Nephron (organoid): ENCODE data around the gene NEGR1.

Experiments used
- H3K27ac Mint-ChIP-seq, 3 experiments: 2 replicates each; pipeline ENCODE4 v1.8.0; 2020; ENCODE audit warnings: mixed read lengths in 3 of 3, mild to moderate bottlenecking in 2 of 3, moderate library complexity in 1 of 3
- H3K27me3 Mint-ChIP-seq: 2 replicates; pipeline ENCODE4 v1.8.0; 2021; ENCODE audit warnings: low read depth, mild to moderate bottlenecking, moderate library complexity, mixed read lengths
- H3K36me3 Mint-ChIP-seq: 2 replicates; pipeline ENCODE4 v1.8.0; 2020; ENCODE audit warnings: low read depth, mixed read lengths
- H3K4me1 Mint-ChIP-seq: 2 replicates; pipeline ENCODE4 v1.8.0; 2020; ENCODE audit warnings: mixed read lengths
- H3K4me3 Mint-ChIP-seq, 3 experiments: 2 replicates each; pipeline ENCODE4 v1.8.0; 2020; ENCODE audit warnings: mild to moderate bottlenecking in 3 of 3, mixed read lengths in 3 of 3, moderate library complexity in 2 of 3
- H3K9me3 Mint-ChIP-seq: 2 replicates; pipeline ENCODE4 v1.8.0; 2020; ENCODE audit warnings: mixed read lengths
- TF ChIP-seq, protein P1 (sequence below), 3 experiments: fragments of 200-600 bp; sonication (generic); IDR thresholded peaks; one replicate each; pipeline ENCODE4 v1.5.0; 2021; ENCODE audit warnings: antibody characterized with exemption in 3 of 3; ENCODE audit not compliant: unreplicated experiment in 3 of 3

The NEGR1 gene

DNA sequence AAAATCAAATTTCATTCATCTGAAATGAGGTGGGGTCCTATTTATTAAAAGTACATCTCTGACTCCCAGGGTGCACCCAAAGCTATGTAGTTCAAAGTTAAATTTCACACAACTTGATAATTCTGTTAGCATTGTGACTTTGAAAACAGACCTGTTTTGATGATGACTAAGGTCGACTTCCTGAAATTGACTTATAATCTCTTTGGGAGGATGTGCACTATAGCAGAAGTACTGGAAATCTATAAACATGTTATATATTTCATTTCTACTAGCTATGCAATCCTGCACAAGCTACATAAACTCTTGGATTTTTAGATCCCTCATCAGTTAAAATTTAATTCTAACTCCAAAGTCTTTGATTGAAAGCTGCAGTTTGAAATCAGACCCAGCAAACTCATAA, 507.6 kb downstream of the NEGR1 start:
- H3K27me3 Mint-ChIP-seq: peaks cover 3% of the 10 kb centered on the region
- H3K27ac Mint-ChIP-seq: no peak overlapping the region
- peaks cover under 1% of the 10 kb centered on the region for H3K9me3 Mint-ChIP-seq
- TF ChIP-seq, protein P1, sequence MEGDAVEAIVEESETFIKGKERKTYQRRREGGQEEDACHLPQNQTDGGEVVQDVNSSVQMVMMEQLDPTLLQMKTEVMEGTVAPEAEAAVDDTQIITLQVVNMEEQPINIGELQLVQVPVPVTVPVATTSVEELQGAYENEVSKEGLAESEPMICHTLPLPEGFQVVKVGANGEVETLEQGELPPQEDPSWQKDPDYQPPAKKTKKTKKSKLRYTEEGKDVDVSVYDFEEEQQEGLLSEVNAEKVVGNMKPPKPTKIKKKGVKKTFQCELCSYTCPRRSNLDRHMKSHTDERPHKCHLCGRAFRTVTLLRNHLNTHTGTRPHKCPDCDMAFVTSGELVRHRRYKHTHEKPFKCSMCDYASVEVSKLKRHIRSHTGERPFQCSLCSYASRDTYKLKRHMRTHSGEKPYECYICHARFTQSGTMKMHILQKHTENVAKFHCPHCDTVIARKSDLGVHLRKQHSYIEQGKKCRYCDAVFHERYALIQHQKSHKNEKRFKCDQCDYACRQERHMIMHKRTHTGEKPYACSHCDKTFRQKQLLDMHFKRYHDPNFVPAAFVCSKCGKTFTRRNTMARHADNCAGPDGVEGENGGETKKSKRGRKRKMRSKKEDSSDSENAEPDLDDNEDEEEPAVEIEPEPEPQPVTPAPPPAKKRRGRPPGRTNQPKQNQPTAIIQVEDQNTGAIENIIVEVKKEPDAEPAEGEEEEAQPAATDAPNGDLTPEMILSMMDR (IDR thresholded peaks at IDR 0.05; ENCODE audit: unreplicated experiment in 3 of 3): no peak
- no peak overlapping the region for H3K4me3 Mint-ChIP-seq
- H3K36me3 Mint-ChIP-seq: no peaks in the 10 kb centered on the region
- no peaks in the 10 kb centered on the region for H3K4me1 Mint-ChIP-seq

- Mint-ChIP-seq H3K27ac (no peak overlapping the region), H3K4me1 (no peaks in the 10 kb centered on the region), H3K9me3 (peaks cover 14% of the 10 kb centered on the region), H3K4me3 (no peak overlapping the region), H3K36me3 (no peaks in the 10 kb centered on the region), H3K27me3 (peaks cover 3% of the 10 kb centered on the region)
- TF ChIP-seq, protein P1 (IDR thresholded peaks at IDR 0.05; ENCODE audit: unreplicated experiment in 3 of 3): no peak
Measured at GRCh38 chr1:71770121-71770520, 512.2 kb downstream of the NEGR1 start.

DNA sequence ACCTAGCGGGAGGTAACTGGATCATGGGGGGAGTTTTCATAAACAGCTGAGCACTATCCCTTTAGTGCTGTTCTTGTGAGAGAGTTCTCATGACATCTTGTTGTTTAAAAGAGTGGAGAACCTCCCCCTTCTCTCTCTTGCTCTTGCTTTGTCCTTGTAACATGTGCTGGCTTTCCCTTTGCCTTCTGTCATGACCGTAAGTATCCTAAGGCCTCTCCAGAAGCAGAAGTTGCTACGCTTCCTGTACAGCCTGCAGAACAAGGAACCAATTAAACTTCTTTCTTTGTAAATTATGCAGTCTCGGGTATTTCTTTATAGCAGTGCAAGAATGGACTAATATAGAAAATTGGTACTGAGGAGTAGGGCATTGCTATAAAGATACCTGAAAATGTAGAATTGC, 515.6 kb downstream of the NEGR1 start:
- Mint-ChIP-seq H3K4me3 (no peak overlapping the region), H3K27me3 (no peaks in the 10 kb centered on the region), H3K36me3 (no peaks in the 10 kb centered on the region), H3K9me3 (peaks cover 14% of the 10 kb centered on the region), H3K4me1 (no peaks in the 10 kb centered on the region), H3K27ac (no peak overlapping the region)
- TF ChIP-seq, protein P1 (IDR thresholded peaks at IDR 0.05; ENCODE audit: unreplicated experiment in 3 of 3): no peak

DNA sequence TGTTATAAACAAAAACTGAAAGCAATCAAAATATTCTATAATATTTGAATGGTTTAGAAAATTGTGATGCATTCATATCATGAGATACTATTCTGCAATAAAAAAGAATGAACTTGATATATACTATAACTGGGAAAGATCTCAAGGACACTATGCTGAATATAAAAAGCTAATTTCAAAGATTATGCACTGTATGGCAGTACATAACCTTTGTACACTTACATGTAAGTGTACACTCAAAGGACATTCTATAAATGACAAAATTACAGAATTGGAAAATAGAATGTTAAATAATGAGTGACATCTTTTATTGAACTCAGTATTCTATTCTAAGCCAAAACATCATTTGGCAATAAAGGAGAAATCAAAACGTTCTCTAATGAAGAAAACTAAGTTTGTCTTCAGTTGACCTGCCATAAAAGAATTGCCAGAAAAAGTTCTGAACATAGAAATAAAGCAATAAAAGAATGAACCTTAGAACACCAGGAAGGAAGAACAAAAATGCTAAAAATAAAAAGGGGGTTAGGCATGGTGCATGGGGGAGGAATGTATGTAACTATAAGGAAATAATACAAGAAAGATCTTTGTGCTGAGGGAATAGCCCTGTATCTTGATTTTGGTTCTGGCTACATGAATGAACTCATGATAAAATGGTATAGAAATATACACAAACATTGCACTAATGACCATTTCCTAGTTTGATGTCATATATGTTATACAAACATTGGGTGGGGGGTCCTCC, 519.7 kb downstream of the NEGR1 start:
- Mint-ChIP-seq H3K36me3 (no peaks in the 10 kb centered on the region), H3K4me1 (no peaks in the 10 kb centered on the region), H3K27ac (no peak overlapping the region), H3K9me3 (peaks cover 4% of the 10 kb centered on the region), H3K27me3 (no peaks in the 10 kb centered on the region), H3K4me3 (no peak overlapping the region)
- TF ChIP-seq, protein P1 (IDR thresholded peaks at IDR 0.05; ENCODE audit: unreplicated experiment in 3 of 3): no peak

GRCh38 chr1:71755441-71755840, 526.9 kb downstream of the NEGR1 start:
- TF ChIP-seq, protein P1 (IDR thresholded peaks at IDR 0.05; ENCODE audit: unreplicated experiment in 3 of 3): no peak
- no peaks in the 10 kb centered on the region for H3K9me3 Mint-ChIP-seq
- no peak overlapping the region for H3K4me3 Mint-ChIP-seq

DNA sequence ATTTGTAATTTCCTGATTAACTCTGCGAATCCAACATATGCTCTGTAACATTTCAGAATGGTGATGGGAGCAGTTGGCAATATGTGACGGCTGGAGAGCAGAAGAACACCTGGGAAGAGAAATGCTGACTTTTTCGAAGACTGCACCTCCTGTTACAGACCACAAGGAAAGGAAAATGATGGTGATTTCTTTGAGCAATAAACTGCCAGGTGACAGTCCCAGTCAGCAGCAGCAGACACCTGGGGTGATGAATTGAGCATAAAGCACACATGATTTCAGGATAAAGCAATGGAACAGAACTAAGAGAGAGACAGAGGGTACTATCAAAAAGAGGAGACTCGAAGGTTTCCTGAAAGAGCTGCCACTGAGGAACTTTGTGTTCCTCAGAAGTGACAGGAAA, 528.6 kb downstream of the NEGR1 start:
- Mint-ChIP-seq H3K36me3 (no peaks in the 10 kb centered on the region), H3K4me3 (no peak overlapping the region), H3K9me3 (peaks cover 2% of the 10 kb centered on the region), H3K27ac (no peak overlapping the region), H3K4me1 (no peaks in the 10 kb centered on the region), H3K27me3 (no peaks in the 10 kb centered on the region)
- TF ChIP-seq, protein P1 (IDR thresholded peaks at IDR 0.05; ENCODE audit: unreplicated experiment in 3 of 3): no peak

More at GRCh38 chr1:71755441-71755840, 526.9 kb downstream of the NEGR1 start:
- H3K27ac Mint-ChIP-seq: no peak overlapping the region
- no peaks in the 10 kb centered on the region for H3K36me3 Mint-ChIP-seq
- H3K4me1 Mint-ChIP-seq: no peaks in the 10 kb centered on the region
- no peaks in the 10 kb centered on the region for H3K27me3 Mint-ChIP-seq
